Calu3 (cell line): ENCODE results near the gene SCN5A. TPM values are rescaled to one million over a fixed set of nuclear protein-coding genes. Genes with fewer than 3 reads are reported as not detected.

Experiments
- BruUV-seq: library from RNA; stranded (reverse); fragments of 400-500 nt; replicated peaks from 2 replicates; lab custom pipeline; 2021; lab: Mats Ljungman, UMichigan
- CTCF ChIA-PET: fragments of 300-600 bp; sonication (Branson Sonifier 250); formaldehyde crosslinking; loops from one replicate; lab custom pipeline; 2022; ENCODE audit warnings: antibody characterized with exemption; lab: Charles Lee
- DNase-seq: peaks from one replicate; pipeline ENCODE4 v3.0.0; 2022
- H3K27ac Mint-ChIP-seq: one replicate; pipeline ENCODE4 v1.8.0; 2022; ENCODE audit warnings: mixed read lengths; ENCODE audit not compliant: unreplicated experiment
- H3K27me3 Mint-ChIP-seq: one replicate; pipeline ENCODE4 v1.8.0; 2022; ENCODE audit warnings: mixed read lengths; ENCODE audit not compliant: unreplicated experiment
- H3K36me3 Mint-ChIP-seq: one replicate; pipeline ENCODE4 v1.8.0; 2022; ENCODE audit warnings: mild to moderate bottlenecking, moderate library complexity, mixed read lengths; ENCODE audit not compliant: insufficient read depth, unreplicated experiment
- H3K4me1 Mint-ChIP-seq: one replicate; pipeline ENCODE4 v1.8.0; 2022; ENCODE audit warnings: mild to moderate bottlenecking, low read depth, mixed read lengths; ENCODE audit not compliant: unreplicated experiment
- H3K4me3 Mint-ChIP-seq: one replicate; pipeline ENCODE4 v1.8.0; 2022; ENCODE audit warnings: mild to moderate bottlenecking, low read depth, moderate library complexity, mixed read lengths; ENCODE audit not compliant: unreplicated experiment
- H3K9me3 Mint-ChIP-seq: one replicate; pipeline ENCODE4 v1.8.0; 2022; ENCODE audit warnings: low read depth, mixed read lengths; ENCODE audit not compliant: unreplicated experiment
- CTCF ChIP-seq: fragments of 200-600 bp; IDR thresholded peaks from one replicate; pipeline ENCODE4 v1.8.0; 2022; ENCODE audit warnings: antibody characterized with exemption; ENCODE audit not compliant: unreplicated experiment
- intact Hi-C: fragments of 100-400 bp; cut with micrococcal nuclease; formaldehyde crosslinking; loops from one replicate; pipeline ENCODE4 v1.10.0; 2022; ENCODE audit not compliant: unreplicated experiment
- total RNA-seq: library from RNA; stranded (reverse); gene quantifications from 2 replicates; pipeline ENCODE4 v1.2.3, GENCODE V29; 2022

Gene SCN5A
- total RNA-seq, 1 experiment from 2014 or later, result 0.61 TPM

GRCh38 chr3:38549486-38549885 lies 100.0 kb downstream of the SCN5A start:
- Mint-ChIP-seq H3K4me1 (no peaks in the 10 kb centered on the region), H3K27me3 (peaks cover 67% of the 10 kb centered on the region), H3K9me3 (peaks cover 6% of the 10 kb centered on the region), H3K27ac (no peak overlapping the region), H3K36me3 (no peaks in the 10 kb centered on the region), H3K4me3 (no peak overlapping the region)
- TF ChIP-seq CTCF, result no peak
- intact Hi-C loops, result no loop called here
- no TSS peak for BruUV-seq
- CTCF ChIA-PET, result no interaction called here
- no peak for DNase-seq

GRCh38 chr3:38549082-38549481 lies 100.4 kb downstream of the SCN5A start:
- no TSS peak for BruUV-seq
- intact Hi-C loops, result no loop called here
- no peaks in the 10 kb centered on the region for H3K36me3 Mint-ChIP-seq
- CTCF ChIA-PET, result no interaction called here
- no peak for DNase-seq
- peaks cover 6% of the 10 kb centered on the region for H3K9me3 Mint-ChIP-seq
- no peak overlapping the region for H3K4me3 Mint-ChIP-seq
- H3K4me1 Mint-ChIP-seq, result no peaks in the 10 kb centered on the region
- H3K27ac Mint-ChIP-seq, result no peak overlapping the region
- TF ChIP-seq CTCF, result no peak
- peaks cover 64% of the 10 kb centered on the region for H3K27me3 Mint-ChIP-seq

DNA sequence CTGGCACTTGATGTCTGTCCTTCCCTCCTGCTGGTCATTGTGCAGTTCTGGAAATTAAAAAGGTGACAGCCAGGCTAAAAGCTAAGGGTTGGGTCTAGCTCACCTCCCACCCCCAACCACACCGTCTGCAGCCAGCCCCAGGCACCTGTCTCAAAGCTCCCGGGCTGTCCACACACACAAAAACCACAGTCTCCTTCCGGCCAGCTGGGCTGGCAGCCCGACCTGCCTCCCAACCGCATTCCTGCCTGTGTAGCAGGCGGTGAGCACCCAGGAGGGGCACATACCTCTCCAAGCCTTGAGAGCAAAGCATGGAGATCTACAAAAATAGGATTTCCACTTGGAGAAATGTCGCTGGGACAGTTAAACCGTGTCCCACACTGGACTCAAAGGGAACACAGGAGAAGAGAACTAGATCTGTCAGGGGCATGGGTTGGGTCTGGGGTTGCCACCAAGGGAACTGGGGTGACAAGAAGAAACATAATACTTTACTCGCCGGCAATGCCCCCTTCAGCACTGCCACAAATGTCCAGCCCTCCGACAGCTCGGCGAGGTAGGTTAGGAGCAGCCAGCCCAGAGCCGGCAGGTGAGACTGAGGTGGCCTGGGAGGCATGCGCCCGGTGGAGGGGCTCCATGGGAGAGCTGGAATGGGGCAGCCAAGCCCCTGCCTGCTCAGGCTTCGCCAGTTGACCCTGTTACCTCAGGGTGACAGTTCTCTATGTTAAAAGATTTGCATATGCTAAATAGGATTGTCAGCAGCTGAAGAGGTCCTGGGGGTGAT lies 101.1 kb downstream of the SCN5A start:
- CTCF ChIA-PET, result interaction anchor here (0.9 kb wide), 1 partner anchor 27 kb away, joined by 3 read pairs; no protein-coding TSS in a partner anchor
- BruUV-seq, result no TSS peak
- H3K4me3 Mint-ChIP-seq, result no peak overlapping the region
- intact Hi-C loops, result no loop called here
- peaks cover 58% of the 10 kb centered on the region for H3K27me3 Mint-ChIP-seq
- peak; percentile 18 for DNase-seq
- no peak overlapping the region for H3K27ac Mint-ChIP-seq
- H3K9me3 Mint-ChIP-seq, result peaks cover 6% of the 10 kb centered on the region
- H3K36me3 Mint-ChIP-seq, result no peaks in the 10 kb centered on the region
- H3K4me1 Mint-ChIP-seq, result no peaks in the 10 kb centered on the region
- no peak for TF ChIP-seq CTCF

- Mint-ChIP-seq H3K4me1 (no peaks in the 10 kb centered on the region), H3K27ac (no peak overlapping the region), H3K9me3 (peaks cover 3% of the 10 kb centered on the region), H3K36me3 (no peaks in the 10 kb centered on the region), H3K4me3 (no peak overlapping the region), H3K27me3 (peaks cover 57% of the 10 kb centered on the region)
- TF ChIP-seq CTCF, result no peak
- no TSS peak for BruUV-seq
- intact Hi-C loops, result no loop called here
- DNase-seq, result no peak
- CTCF ChIA-PET, result no interaction called here
These were observed 103.5 kb downstream of the SCN5A start for GRCh38 chr3:38545983-38546382.
